HT1080 (cell line): ENCODE measurements around the gene GGT5. TPM values are rescaled to one million over a fixed set of nuclear protein-coding genes. Genes with fewer than 3 reads are reported as not detected.
"Not testable (repeated sequence)": the region's sequence is repeated elsewhere in the genome, so short reads cannot be mapped to it uniquely, and the experiment has no call there.

Experiments
- DNase-seq: peaks from one replicate; pipeline ENCODE4 v3.0.0-alpha.2; 2015; ENCODE audit warnings: low read depth
- total RNA-seq: library from RNA; depleted of rRNA; stranded (reverse); fragments of >200 nt; shearing (Covaris generic); gene quantifications from 2 replicates; pipeline ENCODE4 v1.2.3, GENCODE V29; 2014

Gene GGT5
- total RNA-seq, 1 experiment from 2014 or later: not detected

- DNase-seq: no peak
Measured at GRCh38 chr22:24233816-24234215, 11.1 kb downstream of the GGT5 start.

GRCh38 chr22:24233235-24233634, 11.6 kb downstream of the GGT5 start:
- DNase-seq: no peak

- DNase-seq: no peak
Measured at GRCh38 chr22:24232725-24233124, 12.2 kb downstream of the GGT5 start.

- DNase-seq: no peak
Measured at GRCh38 chr22:24232124-24232523, 12.8 kb downstream of the GGT5 start.

- DNase-seq: no peak
Measured at GRCh38 chr22:24231706-24232105, 13.2 kb downstream of the GGT5 start.

GRCh38 chr22:24230911-24231656, 13.8 kb downstream of the GGT5 start:
- DNase-seq: no peak

- no peak for DNase-seq
Measured at GRCh38 chr22:24225951-24226350, 18.9 kb downstream of the GGT5 start.

GRCh38 chr22:24225044-24225601, 19.8 kb downstream of the GGT5 start:
- no peak for DNase-seq

GRCh38 chr22:24224468-24224867, 20.4 kb downstream of the GGT5 start:
- DNase-seq: no peak

- no peak for DNase-seq
Measured at GRCh38 chr22:24219750-24220149, 25.1 kb downstream of the GGT5 start.

GRCh38 chr22:24217384-24217783, 27.5 kb downstream of the GGT5 start:
- no peak for DNase-seq

- DNase-seq: peak; percentile 37
Measured at GRCh38 chr22:24216541-24217209, 28.2 kb downstream of the GGT5 start.

- no peak for DNase-seq
Measured at GRCh38 chr22:24214467-24215285, 30.2 kb downstream of the GGT5 start.

GRCh38 chr22:24213111-24213510, 31.8 kb downstream of the GGT5 start:
- not testable (repeated sequence) for DNase-seq

- not testable (repeated sequence) for DNase-seq
Measured at GRCh38 chr22:24211716-24212115, 33.2 kb downstream of the GGT5 start.

GRCh38 chr22:24210409-24210808, 34.5 kb downstream of the GGT5 start:
- peak; percentile 40 for DNase-seq

- no peak for DNase-seq
Measured at GRCh38 chr22:24209687-24210086, 35.2 kb downstream of the GGT5 start.

GRCh38 chr22:24209016-24209415, 35.9 kb downstream of the GGT5 start:
- DNase-seq: no peak

GRCh38 chr22:24208012-24208749, 36.7 kb downstream of the GGT5 start:
- DNase-seq: peak; percentile 99

- DNase-seq: no peak
Measured at GRCh38 chr22:24207264-24208011, 37.4 kb downstream of the GGT5 start.
